SKM-1 treated with dmso at 0.1 percent for 144 hours (cell line): ENCODE results near the gene TP73.

Experiments used
- DNase-seq: peaks from one replicate; lab custom pipeline; 2025; ENCODE audit not compliant: unreplicated experiment; lab: John Stamatoyannopoulos, UW

TP73 gene

GRCh38 chr1:3651930-3652547 lies at the start of gene TP73:
Gene TP73, plus strand, starts transcription at chr1:3652516. Its CDS starts 29,850 bp downstream, at chr1:3682366.
- no peak for DNase-seq

- no peak for DNase-seq
Observed at GRCh38 chr1:3603156-3603555, 49.2 kb upstream of the TP73 start.

- no peak for DNase-seq
Observed at GRCh38 chr1:3603571-3604467, 48.5 kb upstream of the TP73 start.

- DNase-seq: no peak
Observed at GRCh38 chr1:3604468-3604974, 47.8 kb upstream of the TP73 start.

GRCh38 chr1:3604997-3605823 lies 47.1 kb upstream of the TP73 start:
- DNase-seq: no peak

GRCh38 chr1:3606779-3607702 lies 45.3 kb upstream of the TP73 start:
- DNase-seq: no peak

- DNase-seq: no peak
Observed at GRCh38 chr1:3607703-3608065, 44.6 kb upstream of the TP73 start.

- no peak for DNase-seq
Observed at GRCh38 chr1:3608154-3608553, 44.2 kb upstream of the TP73 start.

GRCh38 chr1:3609016-3609768 lies 43.1 kb upstream of the TP73 start:
- DNase-seq: no peak

- DNase-seq: no peak
Observed at GRCh38 chr1:3609769-3610526, 42.4 kb upstream of the TP73 start.

- DNase-seq: no peak
Observed at GRCh38 chr1:3610527-3611169, 41.7 kb upstream of the TP73 start.

GRCh38 chr1:3611170-3612019 lies 40.9 kb upstream of the TP73 start, which contains the start of gene MEGF6:
Gene MEGF6, minus strand, starts transcription at chr1:3611508. Its CDS starts 240 bp downstream, at chr1:3611268.
- DNase-seq: no peak

- DNase-seq: no peak
Observed at GRCh38 chr1:3612123-3612522, 40.2 kb upstream of the TP73 start.

- peak; percentile 5 for DNase-seq
Observed at GRCh38 chr1:3614755-3615742, 37.3 kb upstream of the TP73 start.

GRCh38 chr1:3616861-3617260 lies 35.5 kb upstream of the TP73 start:
- no peak for DNase-seq

- DNase-seq: no peak
Observed at GRCh38 chr1:3617806-3618345, 34.4 kb upstream of the TP73 start.
